ENCODE measurements around the gene ROR1. TPM values are rescaled to one million over a fixed set of nuclear protein-coding genes. Genes with fewer than 3 reads are reported as not detected.
A peak's percentile ranks its signal among the peaks of the same experiment; 100 is the strongest.

ROR1 gene
- total and polyA plus RNA-seq, 2 donors (not counting 1 experiment from before 2014, with no cell fraction given): 14.5 to 16.5 TPM

DNA sequence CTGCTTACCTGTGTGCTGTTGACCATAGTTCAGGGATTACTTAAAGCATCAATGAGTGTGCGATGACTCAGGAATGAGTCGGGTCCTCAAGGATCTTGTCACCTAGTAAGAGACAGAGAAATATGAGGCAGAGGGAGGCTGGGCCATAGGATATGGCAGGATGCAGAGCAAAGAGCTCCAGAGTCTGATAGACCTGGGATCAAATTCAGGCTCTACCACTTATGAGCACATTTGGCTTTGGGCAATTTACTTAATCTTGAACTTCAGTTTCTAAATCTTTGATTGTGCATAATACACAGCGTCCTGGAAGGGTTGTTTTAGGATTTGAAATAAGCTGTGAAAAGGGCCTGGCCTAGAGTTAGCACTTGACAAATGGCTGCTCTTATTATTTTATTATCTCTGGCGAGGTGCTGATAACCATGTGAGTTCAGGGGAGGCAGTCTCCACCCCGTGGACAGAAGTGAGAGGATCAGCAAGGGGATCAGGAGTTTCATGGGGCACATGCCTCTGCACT lies 94.5 kb downstream of the ROR1 start:
- no peak overlapping the region for H2AFZ ChIP-seq (ENCODE audit: low read length)
- H3K36me3 ChIP-seq (ENCODE audit: control insufficient read depth, insufficient read depth, low read length): no peaks in the 10 kb centered on the region
- DNase-seq (ENCODE audit: low read depth in 2 of 2): peak in 1 of 2 donors; percentile 49
- H3K27ac ChIP-seq (ENCODE audit: insufficient read depth, low read length): no peak overlapping the region
- H3K4me1 ChIP-seq (ENCODE audit: control insufficient read depth, extremely low read depth, insufficient read depth, low read length): no peaks in the 10 kb centered on the region
- no peaks in the 10 kb centered on the region for H3K9me3 ChIP-seq (ENCODE audit: control insufficient read depth, insufficient read depth, low read depth, low read length)
- H3K9ac ChIP-seq (ENCODE audit: insufficient read depth, low read length): no peak overlapping the region
- no peak overlapping the region for H3K4me3 ChIP-seq (replicated peaks in 1 of 4; ENCODE audit: control extremely low read depth in 1 of 4, insufficient read depth in 1 of 4, low read depth in 3 of 4, low read length in 4 of 4)
- no peak overlapping the region for H3K4me2 ChIP-seq (ENCODE audit: extremely low read depth, insufficient read depth, low read length)
- H3K27me3 ChIP-seq (ENCODE audit: control insufficient read depth, insufficient read depth, low read length): no peaks in the 10 kb centered on the region
- H3K79me2 ChIP-seq (ENCODE audit: control insufficient read depth, insufficient read depth, low read length): no peaks in the 10 kb centered on the region
- no peaks in the 10 kb centered on the region for H4K20me1 ChIP-seq (ENCODE audit: control insufficient read depth, extremely low read depth, insufficient read depth, low read length)
- no peak for TF ChIP-seq EZH2 (IDR thresholded peaks at IDR 0.05; ENCODE audit: low read length, missing control alignments)
- TF ChIP-seq, protein P1, sequence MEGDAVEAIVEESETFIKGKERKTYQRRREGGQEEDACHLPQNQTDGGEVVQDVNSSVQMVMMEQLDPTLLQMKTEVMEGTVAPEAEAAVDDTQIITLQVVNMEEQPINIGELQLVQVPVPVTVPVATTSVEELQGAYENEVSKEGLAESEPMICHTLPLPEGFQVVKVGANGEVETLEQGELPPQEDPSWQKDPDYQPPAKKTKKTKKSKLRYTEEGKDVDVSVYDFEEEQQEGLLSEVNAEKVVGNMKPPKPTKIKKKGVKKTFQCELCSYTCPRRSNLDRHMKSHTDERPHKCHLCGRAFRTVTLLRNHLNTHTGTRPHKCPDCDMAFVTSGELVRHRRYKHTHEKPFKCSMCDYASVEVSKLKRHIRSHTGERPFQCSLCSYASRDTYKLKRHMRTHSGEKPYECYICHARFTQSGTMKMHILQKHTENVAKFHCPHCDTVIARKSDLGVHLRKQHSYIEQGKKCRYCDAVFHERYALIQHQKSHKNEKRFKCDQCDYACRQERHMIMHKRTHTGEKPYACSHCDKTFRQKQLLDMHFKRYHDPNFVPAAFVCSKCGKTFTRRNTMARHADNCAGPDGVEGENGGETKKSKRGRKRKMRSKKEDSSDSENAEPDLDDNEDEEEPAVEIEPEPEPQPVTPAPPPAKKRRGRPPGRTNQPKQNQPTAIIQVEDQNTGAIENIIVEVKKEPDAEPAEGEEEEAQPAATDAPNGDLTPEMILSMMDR (conservative IDR thresholded peaks at IDR 0.05 in 1 of 2, IDR thresholded peaks at IDR 0.05 in 1 of 2; ENCODE audit: low read depth in 1 of 2, low read length in 2 of 2): no peak

- H3K4me3 ChIP-seq (replicated peaks in 1 of 4; ENCODE audit: control extremely low read depth in 1 of 4, insufficient read depth in 1 of 4, low read depth in 3 of 4, low read length in 4 of 4): no peak overlapping the region
- H3K9ac ChIP-seq (ENCODE audit: insufficient read depth, low read length): no peak overlapping the region
- DNase-seq (ENCODE audit: low read depth in 2 of 2): no peak
- TF ChIP-seq EZH2 (IDR thresholded peaks at IDR 0.05; ENCODE audit: low read length, missing control alignments): no peak
- TF ChIP-seq, protein P1 (conservative IDR thresholded peaks at IDR 0.05 in 1 of 2, IDR thresholded peaks at IDR 0.05 in 1 of 2; ENCODE audit: low read depth in 1 of 2, low read length in 2 of 2): no peak
- no peak overlapping the region for H2AFZ ChIP-seq (ENCODE audit: low read length)
- no peaks in the 10 kb centered on the region for H3K79me2 ChIP-seq (ENCODE audit: control insufficient read depth, insufficient read depth, low read length)
- no peaks in the 10 kb centered on the region for H3K9me3 ChIP-seq (ENCODE audit: control insufficient read depth, insufficient read depth, low read depth, low read length)
- no peak overlapping the region for H3K27ac ChIP-seq (ENCODE audit: insufficient read depth, low read length)
- H3K4me1 ChIP-seq (ENCODE audit: control insufficient read depth, extremely low read depth, insufficient read depth, low read length): peaks cover 9% of the 10 kb centered on the region
- H4K20me1 ChIP-seq (ENCODE audit: control insufficient read depth, extremely low read depth, insufficient read depth, low read length): no peaks in the 10 kb centered on the region
- no peak overlapping the region for H3K4me2 ChIP-seq (ENCODE audit: extremely low read depth, insufficient read depth, low read length)
- no peaks in the 10 kb centered on the region for H3K36me3 ChIP-seq (ENCODE audit: control insufficient read depth, insufficient read depth, low read length)
- H3K27me3 ChIP-seq (ENCODE audit: control insufficient read depth, insufficient read depth, low read length): no peaks in the 10 kb centered on the region
Observed at GRCh38 chr1:63870152-63870551, 96.3 kb downstream of the ROR1 start.

GRCh38 chr1:63871463-63871862 lies 97.6 kb downstream of the ROR1 start:
- Histone ChIP-seq H4K20me1 (ENCODE audit: control insufficient read depth, extremely low read depth, insufficient read depth, low read length) (no peaks in the 10 kb centered on the region), H3K4me1 (ENCODE audit: control insufficient read depth, extremely low read depth, insufficient read depth, low read length) (peaks cover 11% of the 10 kb centered on the region), H3K27ac (ENCODE audit: insufficient read depth, low read length) (no peak overlapping the region), H3K9ac (ENCODE audit: insufficient read depth, low read length) (no peak overlapping the region), H3K9me3 (ENCODE audit: control insufficient read depth, insufficient read depth, low read depth, low read length) (no peaks in the 10 kb centered on the region), H3K4me3 (replicated peaks in 1 of 4; ENCODE audit: control extremely low read depth in 1 of 4, insufficient read depth in 1 of 4, low read depth in 3 of 4, low read length in 4 of 4) (no peak overlapping the region), H3K27me3 (ENCODE audit: control insufficient read depth, insufficient read depth, low read length) (no peaks in the 10 kb centered on the region), H3K36me3 (ENCODE audit: control insufficient read depth, insufficient read depth, low read length) (no peaks in the 10 kb centered on the region), H2AFZ (ENCODE audit: low read length) (no peak overlapping the region), H3K4me2 (ENCODE audit: extremely low read depth, insufficient read depth, low read length) (no peak overlapping the region), H3K79me2 (ENCODE audit: control insufficient read depth, insufficient read depth, low read length) (no peaks in the 10 kb centered on the region)
- TF ChIP-seq, protein P1 (conservative IDR thresholded peaks at IDR 0.05 in 1 of 2, IDR thresholded peaks at IDR 0.05 in 1 of 2; ENCODE audit: low read depth in 1 of 2, low read length in 2 of 2): no peak
- TF ChIP-seq EZH2 (IDR thresholded peaks at IDR 0.05; ENCODE audit: low read length, missing control alignments): no peak
- DNase-seq (ENCODE audit: low read depth in 2 of 2): no peak
